ENCODE data around the gene AKAP3. TPM values are rescaled to one million over a fixed set of nuclear protein-coding genes. Genes with fewer than 3 reads are reported as not detected.

The AKAP3 gene
- total RNA-seq, 2 donors from 2014 or later, result 0.79 to 7.1 TPM

DNA sequence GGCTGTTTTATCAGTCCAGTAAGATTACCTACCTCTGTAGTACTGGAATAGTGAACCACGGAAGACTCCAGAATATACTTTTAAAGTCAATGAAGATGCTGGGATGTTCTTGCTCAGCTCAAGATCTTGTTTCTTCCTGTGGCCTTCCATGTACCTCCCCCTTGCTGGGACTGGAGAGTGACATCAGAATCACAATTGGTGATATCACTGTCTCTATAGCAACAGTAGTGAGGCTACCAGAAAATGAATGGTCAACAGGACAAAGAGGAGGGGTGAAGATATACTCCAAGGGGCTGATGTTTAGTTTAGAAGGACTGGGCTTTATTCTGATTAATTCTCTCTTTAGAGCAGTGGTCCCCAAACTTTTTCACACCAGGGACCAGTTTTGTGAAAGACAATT is 3.8 kb downstream of the AKAP3 start:
- no peaks in the 10 kb centered on the region for H3K9me3 ChIP-seq
- no peaks in the 10 kb centered on the region for H3K36me3 ChIP-seq
- TF ChIP-seq, protein P1, sequence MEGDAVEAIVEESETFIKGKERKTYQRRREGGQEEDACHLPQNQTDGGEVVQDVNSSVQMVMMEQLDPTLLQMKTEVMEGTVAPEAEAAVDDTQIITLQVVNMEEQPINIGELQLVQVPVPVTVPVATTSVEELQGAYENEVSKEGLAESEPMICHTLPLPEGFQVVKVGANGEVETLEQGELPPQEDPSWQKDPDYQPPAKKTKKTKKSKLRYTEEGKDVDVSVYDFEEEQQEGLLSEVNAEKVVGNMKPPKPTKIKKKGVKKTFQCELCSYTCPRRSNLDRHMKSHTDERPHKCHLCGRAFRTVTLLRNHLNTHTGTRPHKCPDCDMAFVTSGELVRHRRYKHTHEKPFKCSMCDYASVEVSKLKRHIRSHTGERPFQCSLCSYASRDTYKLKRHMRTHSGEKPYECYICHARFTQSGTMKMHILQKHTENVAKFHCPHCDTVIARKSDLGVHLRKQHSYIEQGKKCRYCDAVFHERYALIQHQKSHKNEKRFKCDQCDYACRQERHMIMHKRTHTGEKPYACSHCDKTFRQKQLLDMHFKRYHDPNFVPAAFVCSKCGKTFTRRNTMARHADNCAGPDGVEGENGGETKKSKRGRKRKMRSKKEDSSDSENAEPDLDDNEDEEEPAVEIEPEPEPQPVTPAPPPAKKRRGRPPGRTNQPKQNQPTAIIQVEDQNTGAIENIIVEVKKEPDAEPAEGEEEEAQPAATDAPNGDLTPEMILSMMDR (IDR thresholded peaks at IDR 0.05), result no peak
- H3K27me3 ChIP-seq, result no peaks in the 10 kb centered on the region
- H3K27ac ChIP-seq, result no peak overlapping the region
- no peak overlapping the region for H3K4me3 ChIP-seq
- no peak for DNase-seq (ENCODE audit: low spot score)
- peaks cover 0 to 14% of the 10 kb centered on the region in 2 donors for H3K4me1 ChIP-seq

DNA sequence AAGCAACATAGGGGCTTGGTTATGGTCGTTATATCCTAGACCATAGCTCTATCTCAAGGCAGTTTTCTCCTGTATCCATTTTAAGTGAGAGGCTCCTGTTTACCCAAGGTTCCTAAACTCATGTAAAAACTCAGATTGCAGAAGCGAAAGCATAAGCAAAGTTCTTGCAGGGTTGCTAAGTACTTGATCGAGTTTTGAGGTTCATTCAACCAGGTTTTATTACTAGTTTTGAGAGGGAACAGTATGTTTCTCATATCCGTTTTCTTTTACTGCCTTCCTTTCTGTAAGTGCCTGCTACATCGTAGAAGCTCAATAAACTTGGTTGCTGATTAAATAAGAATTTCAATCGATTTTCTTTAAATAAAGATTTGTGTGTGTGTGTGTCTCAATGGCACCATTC is 5.1 kb downstream of the AKAP3 start:
- Histone ChIP-seq H3K4me1 (peaks cover 0 to 8% of the 10 kb centered on the region in 2 donors), H3K27me3 (no peaks in the 10 kb centered on the region), H3K27ac (no peak overlapping the region), H3K36me3 (no peaks in the 10 kb centered on the region), H3K4me3 (no peak overlapping the region), H3K9me3 (no peaks in the 10 kb centered on the region)
- no peak for DNase-seq (ENCODE audit: low spot score)
- TF ChIP-seq, protein P1 (IDR thresholded peaks at IDR 0.05), result no peak

DNA sequence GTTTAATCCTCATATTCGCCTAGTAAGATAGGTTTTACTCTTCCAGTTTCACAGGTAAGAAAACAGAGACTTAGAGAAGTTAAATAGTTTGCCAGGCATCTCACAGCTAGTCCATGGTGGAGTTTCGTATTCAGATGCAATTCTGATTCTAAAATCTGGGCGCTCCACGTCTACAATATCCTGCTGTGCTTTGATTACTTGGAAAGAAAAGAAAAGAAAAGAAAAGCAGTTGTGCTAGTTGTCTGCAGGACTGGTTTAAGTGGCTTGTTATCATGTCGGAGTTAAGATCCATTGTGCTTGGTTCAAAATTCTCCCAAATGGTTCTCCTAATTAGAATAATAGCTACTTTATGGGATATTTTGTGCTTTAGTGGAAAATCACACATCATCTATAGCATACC is 18.6 kb downstream of the AKAP3 start:
- no peak overlapping the region for H3K4me3 ChIP-seq
- no peaks in the 10 kb centered on the region for H3K9me3 ChIP-seq
- H3K27ac ChIP-seq, result no peak overlapping the region
- no peak for DNase-seq (ENCODE audit: low spot score)
- H3K27me3 ChIP-seq, result no peaks in the 10 kb centered on the region
- no peaks in the 10 kb centered on the region for H3K4me1 ChIP-seq
- no peaks in the 10 kb centered on the region for H3K36me3 ChIP-seq
- TF ChIP-seq, protein P1 (IDR thresholded peaks at IDR 0.05), result no peak

DNA sequence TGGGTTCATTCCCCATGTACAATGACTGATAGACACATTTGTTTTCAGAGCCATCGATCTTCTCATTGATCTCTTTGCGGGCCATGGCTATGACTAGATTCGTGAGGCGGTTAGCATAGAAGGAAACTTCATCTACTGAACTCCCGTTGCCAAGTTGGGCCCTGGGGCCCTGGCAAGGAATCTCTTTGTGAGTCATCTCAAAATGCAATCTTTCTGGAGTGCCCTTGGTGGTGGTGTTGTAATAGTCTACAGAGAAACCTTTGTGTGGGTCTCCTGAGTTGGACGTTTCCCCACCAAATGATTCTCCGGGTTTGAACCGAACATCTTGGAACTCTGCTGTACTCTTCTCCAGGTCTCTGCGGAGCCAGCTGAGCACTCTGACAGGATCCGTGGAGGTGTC is 20.4 kb downstream of the AKAP3 start:
- DNase-seq (ENCODE audit: low spot score), result no peak
- Histone ChIP-seq H3K27me3 (no peaks in the 10 kb centered on the region), H3K9me3 (no peaks in the 10 kb centered on the region), H3K36me3 (no peaks in the 10 kb centered on the region), H3K27ac (no peak overlapping the region), H3K4me1 (no peaks in the 10 kb centered on the region), H3K4me3 (no peak overlapping the region)
- TF ChIP-seq, protein P1 (IDR thresholded peaks at IDR 0.05), result no peak

DNA sequence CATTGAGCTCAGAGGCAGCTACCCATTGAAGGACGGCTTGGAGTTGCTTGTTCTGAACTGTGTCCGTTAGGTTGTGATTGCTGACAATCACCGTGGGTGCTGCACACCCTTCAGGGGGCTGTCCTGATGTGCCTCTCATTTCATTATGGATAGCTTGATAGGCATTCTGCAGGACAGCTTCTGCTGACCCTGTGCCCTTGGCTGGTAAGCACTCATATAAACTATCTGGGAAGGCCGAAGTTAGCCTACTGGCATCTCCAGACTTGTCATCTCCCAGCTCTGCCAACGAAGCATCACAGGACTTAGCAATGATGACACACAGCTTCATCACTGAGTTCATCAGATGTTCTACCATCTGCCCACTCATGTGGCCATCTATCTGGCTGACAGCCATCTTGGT is 22.3 kb downstream of the AKAP3 start:
- no peak for DNase-seq (ENCODE audit: low spot score)
- no peaks in the 10 kb centered on the region for H3K36me3 ChIP-seq
- peak overlapping the region in 1 of 2 donors; percentile 8 for H3K27ac ChIP-seq
- TF ChIP-seq, protein P1 (IDR thresholded peaks at IDR 0.05), result no peak
- H3K27me3 ChIP-seq, result no peaks in the 10 kb centered on the region
- H3K4me1 ChIP-seq, result no peaks in the 10 kb centered on the region
- no peaks in the 10 kb centered on the region for H3K9me3 ChIP-seq
- no peak overlapping the region for H3K4me3 ChIP-seq

DNA sequence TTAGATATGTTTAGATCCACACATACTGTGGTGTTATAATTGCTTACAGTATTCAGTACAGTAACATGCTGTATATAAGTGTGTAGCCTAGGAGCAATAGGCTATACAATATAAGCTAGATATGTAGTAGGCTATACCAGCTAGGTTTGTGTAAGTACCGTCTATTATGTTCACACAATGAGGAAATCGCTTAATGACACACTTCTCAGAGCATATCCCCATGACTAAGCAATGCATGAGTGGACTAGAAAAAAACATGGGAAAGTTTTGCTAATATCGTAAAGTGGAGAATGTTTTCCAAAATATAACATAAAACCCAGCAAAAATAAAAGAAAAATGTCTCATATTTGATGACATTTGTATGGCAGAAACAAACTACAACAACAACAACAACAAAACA is 27.3 kb downstream of the AKAP3 start:
- DNase-seq (ENCODE audit: low spot score), result no peak
- no peak overlapping the region for H3K4me3 ChIP-seq

More for the DNA sequence above, 27.3 kb downstream of the AKAP3 start:
- Histone ChIP-seq H3K27ac (no peak overlapping the region), H3K4me1 (no peaks in the 10 kb centered on the region), H3K27me3 (no peaks in the 10 kb centered on the region), H3K36me3 (no peaks in the 10 kb centered on the region), H3K9me3 (no peaks in the 10 kb centered on the region)
- TF ChIP-seq, protein P1 (IDR thresholded peaks at IDR 0.05), result no peak
